Activated CD8-positive, alpha-beta T cell treated with anti-CD3 and anti-CD28 coated beads, Interleukin-2, amount 10 ng/mL, durations not matched to agents 7 days and 5 days (primary cell): ENCODE measurements around the gene TANGO2. TPM values are rescaled to one million over a fixed set of nuclear protein-coding genes. Genes with fewer than 3 reads are reported as not detected.
A peak's percentile ranks its signal among the peaks of the same experiment; 100 is the strongest.

Experiments used
- ATAC-seq: fragments of 150-1000 bp; cut with Tn5 transposase; one replicate; pipeline ENCODE4 v1.10.0; 2021; ENCODE audit warnings: moderate library complexity
- CTCF ChIA-PET: fragments of 350-600 bp; sonication (Branson Sonifier 250); formaldehyde crosslinking; loops from one replicate; lab custom pipeline; 2021; ENCODE audit warnings: antibody characterized with exemption; lab: Charles Lee
- POLR2A ChIA-PET: fragments of 350-600 bp; sonication (Branson Sonifier 250); formaldehyde crosslinking; loops from one replicate; lab custom pipeline; 2021; ENCODE audit warnings: antibody characterized with exemption; lab: Charles Lee
- DNase-seq: peaks from one replicate; pipeline ENCODE4 v3.0.0-alpha.2; 2020
- H3K27ac Mint-ChIP-seq: one replicate; pipeline ENCODE4 v1.8.0; 2021; ENCODE audit warnings: mild to moderate bottlenecking, mixed read lengths
- H3K27me3 Mint-ChIP-seq: one replicate; pipeline ENCODE4 v1.8.0; 2021; ENCODE audit warnings: low read depth, mixed read lengths
- H3K36me3 Mint-ChIP-seq: one replicate; pipeline ENCODE4 v1.8.0; 2021; ENCODE audit warnings: low read depth, mixed read lengths
- H3K4me1 Mint-ChIP-seq: one replicate; pipeline ENCODE4 v1.8.0; 2021; ENCODE audit warnings: low read depth, mixed read lengths
- H3K4me3 Mint-ChIP-seq: one replicate; pipeline ENCODE4 v1.8.0; 2021; ENCODE audit warnings: mild to moderate bottlenecking, mixed read lengths
- H3K9me3 Mint-ChIP-seq: one replicate; pipeline ENCODE4 v1.8.0; 2022; ENCODE audit warnings: mixed read lengths; ENCODE audit not compliant: insufficient read depth
- total RNA-seq, 2 experiments: library from RNA; stranded (reverse); gene quantifications; one replicate each; pipeline ENCODE4 v1.2.3, GENCODE V29; 2021

TANGO2 gene
- total RNA-seq, 2 experiments from 2014 or later, result 39.1 to 43.3 TPM

- peaks cover 5% of the 10 kb centered on the region for H3K4me1 Mint-ChIP-seq
- H3K27ac Mint-ChIP-seq, result no peak overlapping the region
- H3K27me3 Mint-ChIP-seq, result peaks cover 14% of the 10 kb centered on the region
- no peak for DNase-seq
- no peaks in the 10 kb centered on the region for H3K9me3 Mint-ChIP-seq
- H3K4me3 Mint-ChIP-seq, result no peak overlapping the region
- no peak for ATAC-seq
- no peaks in the 10 kb centered on the region for H3K36me3 Mint-ChIP-seq
- ChIA-PET CTCF (interaction anchor here (1.2 to 2.4 kb wide), 2 partner anchors 45 to 64 kb away, joined by 3 to 7 read pairs; no protein-coding TSS in a partner anchor), POLR2A (no interaction called here)
These were observed 9.6 kb upstream of the TANGO2 start for GRCh38 chr22:20011123-20011992.

- H3K4me3 Mint-ChIP-seq, result no peak overlapping the region
- peaks cover 16% of the 10 kb centered on the region for H3K27me3 Mint-ChIP-seq
- H3K9me3 Mint-ChIP-seq, result no peaks in the 10 kb centered on the region
- H3K36me3 Mint-ChIP-seq, result no peaks in the 10 kb centered on the region
- H3K27ac Mint-ChIP-seq, result no peak overlapping the region
- ChIA-PET POLR2A (no interaction called here), CTCF (interaction anchor here (1.2 to 2.4 kb wide), 6 partner anchors 9 to 118 kb away, joined by 3 to 16 read pairs (median 6); no protein-coding TSS in a partner anchor)
- ATAC-seq (no peak), DNase-seq (no peak)
- H3K4me1 Mint-ChIP-seq, result peaks cover 8% of the 10 kb centered on the region
These were observed 8.7 kb upstream of the TANGO2 start for GRCh38 chr22:20011993-20012740.

GRCh38 chr22:20012741-20013331 lies 8.1 kb upstream of the TANGO2 start:
- DNase-seq (no peak), ATAC-seq (no peak)
- POLR2A ChIA-PET, result interaction anchor here (0.6 to 1.2 kb wide), 2 partner anchors 24 to 29 kb away, joined by 3 read pairs; no protein-coding TSS in a partner anchor
- Mint-ChIP-seq H3K27me3 (peaks cover 21% of the 10 kb centered on the region), H3K4me1 (peaks cover 13% of the 10 kb centered on the region), H3K4me3 (no peak overlapping the region), H3K27ac (no peak overlapping the region), H3K36me3 (no peaks in the 10 kb centered on the region), H3K9me3 (no peaks in the 10 kb centered on the region)
- CTCF ChIA-PET, result interaction anchor here (0.8 to 2.4 kb wide), 10 partner anchors 9 to 117 kb away, joined by 3 to 16 read pairs (median 5); no protein-coding TSS in a partner anchor

- Mint-ChIP-seq H3K9me3 (no peaks in the 10 kb centered on the region), H3K36me3 (no peaks in the 10 kb centered on the region), H3K27ac (no peak overlapping the region), H3K4me1 (peaks cover 13% of the 10 kb centered on the region), H3K4me3 (no peak overlapping the region), H3K27me3 (peaks cover 25% of the 10 kb centered on the region)
- POLR2A ChIA-PET, result interaction anchor here (0.6 to 1.2 kb wide), 2 partner anchors 25 to 29 kb away, joined by 3 read pairs; no protein-coding TSS in a partner anchor
- CTCF ChIA-PET, result interaction anchor here (0.8 to 2.4 kb wide), 9 partner anchors 9 to 116 kb away, joined by 3 to 16 read pairs (median 5); no protein-coding TSS in a partner anchor
- DNase-seq, result peak; percentile 59
- no peak for ATAC-seq
These were observed 7.5 kb upstream of the TANGO2 start for GRCh38 chr22:20013382-20013871.

GRCh38 chr22:20014526-20015186 lies 6.3 kb upstream of the TANGO2 start:
- ChIA-PET POLR2A (interaction anchor here (1.4 kb wide), 1 partner anchor 103 kb away, joined by 3 read pairs; the partner anchor contains the start of gene TRMT2A), CTCF (interaction anchor here (1.0 to 1.7 kb wide), 4 partner anchors 13 to 284 kb away, joined by 3 to 5 read pairs (median 4); no protein-coding TSS in a partner anchor)
- H3K36me3 Mint-ChIP-seq, result no peaks in the 10 kb centered on the region
- peaks cover 19% of the 10 kb centered on the region for H3K4me1 Mint-ChIP-seq
- no peak overlapping the region for H3K4me3 Mint-ChIP-seq
- no peaks in the 10 kb centered on the region for H3K9me3 Mint-ChIP-seq
- no peak for DNase-seq
- no peak overlapping the region for H3K27ac Mint-ChIP-seq
- H3K27me3 Mint-ChIP-seq, result peaks cover 31% of the 10 kb centered on the region
- ATAC-seq, result no peak

- Mint-ChIP-seq H3K4me1 (peaks cover 23% of the 10 kb centered on the region), H3K9me3 (no peaks in the 10 kb centered on the region), H3K36me3 (no peaks in the 10 kb centered on the region), H3K4me3 (peak overlapping the region; percentile 57), H3K27me3 (peaks cover 31% of the 10 kb centered on the region), H3K27ac (no peak overlapping the region)
- ChIA-PET POLR2A (interaction anchor here (1.4 kb wide), 1 partner anchor 102 kb away, joined by 3 read pairs; the partner anchor contains the start of gene TRMT2A), CTCF (interaction anchor here (0.9 to 1.3 kb wide), 4 partner anchors 18 to 285 kb away, joined by 3 to 4 read pairs (median 3); no protein-coding TSS in a partner anchor)
- ATAC-seq (no peak), DNase-seq (no peak)
These were observed 5.7 kb upstream of the TANGO2 start for GRCh38 chr22:20015187-20015625.

- H3K4me3 Mint-ChIP-seq, result no peak overlapping the region
- POLR2A ChIA-PET, result interaction anchor here (1.4 kb wide), 1 partner anchor 101 kb away, joined by 3 read pairs; the partner anchor contains the start of gene TRMT2A
- ATAC-seq (no peak), DNase-seq (no peak)
- H3K9me3 Mint-ChIP-seq, result no peaks in the 10 kb centered on the region
- CTCF ChIA-PET, result interaction anchor here (0.9 to 1.2 kb wide), 4 partner anchors 19 to 95 kb away, joined by 3 to 4 read pairs (median 4); no protein-coding TSS in a partner anchor
- H3K27me3 Mint-ChIP-seq, result peaks cover 31% of the 10 kb centered on the region
- no peaks in the 10 kb centered on the region for H3K36me3 Mint-ChIP-seq
- H3K4me1 Mint-ChIP-seq, result peaks cover 28% of the 10 kb centered on the region
- H3K27ac Mint-ChIP-seq, result no peak overlapping the region
These were observed 4.8 kb upstream of the TANGO2 start for GRCh38 chr22:20015971-20016733.

GRCh38 chr22:20016734-20017621 lies 3.9 kb upstream of the TANGO2 start, which contains the start of gene ARVCF:
Gene ARVCF, minus strand, starts transcription at chr22:20016823. Its CDS starts 26,029 bp downstream, at chr22:19990794.
- peaks cover 3% of the 10 kb centered on the region for H3K36me3 Mint-ChIP-seq
- H3K27ac Mint-ChIP-seq, result no peak within 1 kb of the TSS
- ChIA-PET POLR2A (no interaction called here), CTCF (interaction anchor here (1.5 kb wide), 1 partner anchor 112 kb away, joined by 4 read pairs; no protein-coding TSS in a partner anchor)
- H3K9me3 Mint-ChIP-seq, result no peaks in the 10 kb centered on the region
- DNase-seq, result peak; percentile 92
- H3K4me3 Mint-ChIP-seq, result peak within 1 kb of the TSS; percentile 82
- peaks cover 26% of the 10 kb centered on the region for H3K4me1 Mint-ChIP-seq
- H3K27me3 Mint-ChIP-seq, result peaks cover 31% of the 10 kb centered on the region
- ATAC-seq, result peak; percentile 74

GRCh38 chr22:20017622-20017958 lies 3.3 kb upstream of the TANGO2 start:
- peak overlapping the region; percentile 82 for H3K4me3 Mint-ChIP-seq
- H3K36me3 Mint-ChIP-seq, result peaks cover 6% of the 10 kb centered on the region
- H3K27ac Mint-ChIP-seq, result no peak overlapping the region
- H3K4me1 Mint-ChIP-seq, result peaks cover 32% of the 10 kb centered on the region
- ATAC-seq (no peak), DNase-seq (no peak)
- CTCF ChIA-PET, result interaction anchor here (1.5 kb wide), 1 partner anchor 111 kb away, joined by 4 read pairs; no protein-coding TSS in a partner anchor
- no peaks in the 10 kb centered on the region for H3K9me3 Mint-ChIP-seq
- peaks cover 31% of the 10 kb centered on the region for H3K27me3 Mint-ChIP-seq
- POLR2A ChIA-PET, result no interaction called here
